Stimulated activated CD4-positive, alpha-beta T cell treated with anti-CD3 and anti-CD28 coated beads, Interleukin-12 subunit alpha, Interleukin-12 subunit beta, amount 100 ng/mL, for 48 hours (primary cell): ENCODE data around the gene ENTPD8.

Experiments
- DNase-seq, 3 donors: peaks; one replicate each; pipeline ENCODE4 v3.0.0-alpha.2; 2020; ENCODE audit warnings: low read depth in 2 of 3, low spot score in 1 of 3

The ENTPD8 gene

GRCh38 chr9:137447722-137448601 is 6.8 kb upstream of the ENTPD8 start:
- no peak for DNase-seq

DNA sequence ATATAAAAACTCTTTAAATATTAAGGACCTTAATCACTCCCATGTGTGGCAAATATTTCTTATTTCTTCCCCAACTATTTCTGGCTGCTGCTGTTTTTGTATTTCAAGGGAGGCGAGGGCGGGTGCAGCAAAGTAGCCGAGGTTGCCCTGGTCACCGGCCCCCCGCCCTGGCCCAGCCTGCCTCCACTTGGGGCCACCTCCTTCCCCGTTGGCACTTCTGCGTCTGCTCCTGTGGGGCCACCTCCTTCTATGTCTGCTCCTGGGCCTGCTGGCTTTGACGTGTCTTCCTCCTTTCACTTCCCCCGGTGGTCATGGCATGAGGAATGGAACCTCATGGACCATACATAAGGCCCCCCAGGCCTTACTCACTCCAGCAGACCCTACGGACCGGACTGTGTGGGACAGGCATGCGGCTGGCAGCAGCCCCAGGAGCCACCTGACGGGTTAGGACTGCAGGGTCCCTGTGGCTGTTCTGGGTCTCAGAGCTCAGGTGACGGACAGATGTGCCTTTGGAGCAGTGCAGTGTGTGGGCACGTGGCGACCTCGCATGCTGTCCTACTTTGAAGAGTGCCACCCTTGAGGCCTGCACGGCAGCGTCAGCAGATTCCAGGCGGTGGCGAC is 5.8 kb upstream of the ENTPD8 start:
- DNase-seq: no peak

DNA sequence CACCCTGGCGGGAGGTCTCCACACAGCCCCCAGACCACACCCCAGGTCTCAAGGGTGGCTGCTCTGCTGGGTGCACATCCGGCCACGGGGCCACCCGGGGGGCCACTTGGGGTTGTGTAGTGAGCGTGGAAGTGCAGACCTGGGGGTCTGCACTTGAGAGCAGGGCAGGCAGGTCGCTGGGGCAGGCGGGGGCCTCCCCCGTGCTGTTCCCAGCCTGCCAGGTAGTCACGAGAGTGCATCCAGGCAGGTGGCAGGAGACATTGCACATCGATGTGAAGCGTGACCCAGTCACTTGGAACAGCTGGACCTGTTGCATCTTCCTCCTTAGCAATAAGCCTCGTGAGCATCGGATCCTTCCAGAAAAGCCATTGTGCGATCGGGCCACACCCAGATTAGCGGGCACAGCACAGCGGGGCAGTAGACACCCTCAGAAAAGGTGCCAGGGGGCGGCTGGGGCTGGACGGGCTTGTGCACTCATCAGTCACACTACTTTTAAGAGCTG is 4.8 kb upstream of the ENTPD8 start:
- no peak for DNase-seq

- DNase-seq: peak; percentile 73 to 92 (median 78)
Measured at GRCh38 chr9:137445275-137445807, 4.2 kb upstream of the ENTPD8 start.

GRCh38 chr9:137444106-137444790 is 3.1 kb upstream of the ENTPD8 start:
- DNase-seq: no peak

GRCh38 chr9:137441935-137442321 is 771 bp upstream of the ENTPD8 start:
- no peak for DNase-seq

DNA sequence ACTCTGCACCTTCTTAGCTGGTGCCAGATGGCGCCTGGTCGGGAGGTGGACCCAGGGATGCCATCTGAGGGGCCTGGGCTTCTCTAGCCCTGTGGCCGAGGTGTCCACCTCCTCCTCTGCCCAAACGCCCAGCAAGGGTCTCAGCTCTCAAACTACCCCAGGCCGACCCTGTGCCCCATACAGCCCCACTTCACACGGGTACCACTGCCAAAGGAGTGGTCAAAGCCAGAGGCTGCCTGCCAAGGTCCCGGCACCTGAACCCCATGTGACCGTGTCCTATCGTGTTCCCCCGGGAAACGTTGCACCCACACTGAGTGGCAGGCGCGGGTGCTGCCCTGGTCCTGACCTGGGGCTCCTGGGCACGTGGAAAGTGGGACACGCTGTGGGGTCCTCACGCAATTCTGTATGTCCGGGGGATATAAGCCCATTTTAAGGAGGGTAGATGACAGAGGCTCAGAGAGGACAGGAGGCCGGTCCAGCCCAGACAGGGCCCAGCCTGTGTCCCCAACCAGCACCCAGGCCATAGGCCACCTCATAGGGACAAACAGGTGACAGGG is 1.9 kb downstream of the ENTPD8 start:
- no peak for DNase-seq

GRCh38 chr9:137438591-137439157 is 2.5 kb downstream of the ENTPD8 start:
- DNase-seq: no peak

DNA sequence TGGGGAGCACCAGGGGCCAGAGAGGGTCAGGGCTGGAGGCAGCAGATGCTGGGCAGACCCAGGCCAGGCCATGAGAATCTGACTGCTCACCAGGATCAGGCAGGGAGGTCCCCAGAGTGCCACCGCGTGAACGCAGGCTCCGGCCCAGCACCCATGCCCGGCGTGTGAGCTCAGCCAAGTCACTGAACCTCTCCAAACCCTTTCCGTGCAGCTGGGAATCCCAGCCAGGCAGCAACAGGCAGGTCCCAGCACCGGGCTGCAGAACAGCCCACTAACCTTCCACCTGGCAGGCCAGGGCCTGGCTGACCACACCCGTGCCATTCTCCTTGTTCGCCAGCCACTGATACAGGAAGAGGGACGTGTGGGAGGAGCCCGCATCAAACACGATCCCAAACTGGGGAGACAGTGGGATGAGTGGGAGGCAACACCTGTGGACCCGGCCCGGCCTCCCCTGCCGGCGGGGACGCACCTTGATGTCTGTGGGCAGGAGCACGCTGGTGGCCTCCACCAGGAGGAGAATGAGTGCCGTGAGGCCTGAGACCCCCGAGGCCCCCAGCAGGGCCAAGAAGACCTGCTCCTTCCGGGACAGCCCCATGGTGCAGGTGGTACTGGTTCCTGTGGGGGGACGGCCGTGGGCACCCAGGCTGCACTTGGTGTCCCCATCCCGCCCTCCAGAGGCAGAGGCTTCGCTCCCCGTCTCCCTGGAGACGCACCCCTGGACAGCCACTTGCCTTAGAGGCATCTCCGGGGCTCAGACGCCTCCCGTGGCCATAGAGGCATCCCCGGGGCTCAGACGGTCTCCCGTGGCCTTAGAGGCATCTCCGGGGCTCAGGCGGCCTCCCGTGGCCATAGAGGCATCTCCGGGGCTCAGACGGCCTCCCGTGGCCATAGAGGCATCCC is 3.2 kb downstream of the ENTPD8 start:
- no peak for DNase-seq

DNA sequence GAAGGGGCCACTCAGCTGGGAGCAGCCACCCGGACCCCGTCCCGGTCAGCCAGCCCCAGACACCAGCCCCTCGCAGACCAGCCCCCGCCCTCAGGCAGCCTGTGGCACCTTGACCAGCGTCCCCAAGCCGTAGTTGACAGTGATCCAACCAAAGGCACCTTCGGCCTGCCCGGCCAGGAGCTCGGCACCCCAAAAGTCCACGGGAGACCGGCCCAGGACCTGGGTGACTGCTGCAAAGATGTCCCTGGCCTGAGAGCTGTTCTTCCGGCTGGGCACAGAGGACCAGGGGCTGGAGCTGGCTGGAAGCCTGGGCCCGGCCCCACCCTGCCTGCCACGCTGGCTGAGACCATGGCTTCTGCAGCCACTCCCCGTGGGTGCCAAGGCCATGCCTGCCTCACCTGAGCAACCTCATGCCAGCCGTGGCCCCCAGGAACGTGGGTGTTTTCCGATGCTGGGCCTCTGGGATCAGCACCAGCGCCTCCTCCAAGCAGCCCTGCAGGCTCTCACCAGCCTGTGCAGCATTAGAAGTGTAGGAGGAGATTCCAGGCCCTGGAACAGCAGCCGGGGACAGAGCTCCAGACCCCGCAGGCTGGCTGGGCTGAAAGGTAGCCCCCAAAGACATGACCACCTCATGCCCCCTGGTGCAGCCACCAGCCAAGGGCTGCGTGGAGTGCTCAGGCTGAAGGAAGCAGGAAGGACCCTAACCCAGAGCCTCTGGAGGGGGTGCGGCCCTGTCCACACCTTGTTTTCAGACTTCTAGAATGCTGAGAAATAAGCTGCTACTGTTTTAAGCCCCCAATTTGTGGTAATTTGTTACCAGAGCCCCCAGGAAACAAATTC is 4.2 kb downstream of the ENTPD8 start:
- no peak for DNase-seq

DNA sequence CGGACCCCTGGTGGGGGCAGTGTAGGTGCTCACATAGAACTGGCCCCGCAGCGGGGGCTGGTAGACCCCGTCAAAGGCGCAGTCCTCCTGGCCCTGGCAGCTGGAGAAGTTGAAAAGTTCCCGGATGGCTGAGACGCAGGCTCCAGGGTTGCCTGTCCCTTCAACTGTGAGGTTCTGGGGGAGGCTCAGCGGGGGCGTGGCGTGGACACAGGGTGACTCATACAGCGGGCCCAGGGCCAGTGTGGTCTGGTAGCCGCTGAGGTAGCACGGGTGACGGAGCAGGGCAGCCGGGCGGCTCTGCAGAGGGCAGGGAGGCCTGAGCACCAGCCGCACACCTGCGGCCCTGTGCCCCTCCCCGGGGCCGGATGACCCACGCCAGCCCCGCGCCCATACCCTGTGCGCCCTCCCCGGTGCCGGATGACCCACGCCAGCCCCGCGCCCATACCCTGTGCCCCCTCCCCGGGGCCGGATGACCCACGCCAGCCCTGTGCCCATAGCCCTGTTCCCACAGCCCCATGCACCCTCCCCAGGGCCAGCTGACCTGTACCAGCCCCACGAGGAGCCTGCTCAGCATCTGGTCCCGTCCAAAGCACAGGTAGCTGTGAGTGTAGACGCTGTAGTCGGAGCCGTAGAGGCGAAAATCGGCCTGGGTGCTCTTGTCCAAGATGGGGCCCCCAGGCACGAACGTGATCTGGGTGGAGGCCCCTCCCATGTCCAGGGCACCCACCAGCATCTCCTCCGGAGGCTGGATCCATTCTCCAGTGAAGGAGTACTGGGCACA is 5.0 kb downstream of the ENTPD8 start:
- no peak for DNase-seq

- DNase-seq: no peak
Measured at GRCh38 chr9:137435381-137435891, 5.7 kb downstream of the ENTPD8 start.

- DNase-seq: no peak
Measured at GRCh38 chr9:137434498-137435380, 6.4 kb downstream of the ENTPD8 start.

DNA sequence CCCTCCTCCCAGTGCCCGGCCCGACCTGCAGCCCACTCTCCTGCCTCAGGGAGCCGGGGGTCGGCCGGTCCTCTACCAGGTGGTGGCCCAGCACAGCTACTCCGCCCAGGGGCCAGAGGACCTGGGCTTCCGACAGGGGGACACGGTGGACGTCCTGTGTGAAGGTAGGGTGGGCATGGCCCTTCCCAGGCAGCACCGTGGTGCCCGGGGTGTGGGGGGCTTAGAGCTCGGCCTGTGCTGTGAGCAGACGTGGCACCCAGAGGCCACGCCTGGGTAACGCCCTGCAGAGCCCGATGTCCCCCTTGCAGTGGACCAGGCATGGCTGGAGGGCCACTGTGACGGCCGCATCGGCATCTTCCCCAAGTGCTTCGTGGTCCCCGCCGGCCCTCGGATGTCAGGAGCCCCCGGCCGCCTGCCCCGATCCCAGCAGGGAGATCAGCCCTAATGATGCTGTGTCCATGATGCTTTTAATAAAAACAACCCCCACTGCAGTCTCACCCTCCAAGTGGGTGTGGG is 7.2 kb downstream of the ENTPD8 start:
- DNase-seq: no peak

DNA sequence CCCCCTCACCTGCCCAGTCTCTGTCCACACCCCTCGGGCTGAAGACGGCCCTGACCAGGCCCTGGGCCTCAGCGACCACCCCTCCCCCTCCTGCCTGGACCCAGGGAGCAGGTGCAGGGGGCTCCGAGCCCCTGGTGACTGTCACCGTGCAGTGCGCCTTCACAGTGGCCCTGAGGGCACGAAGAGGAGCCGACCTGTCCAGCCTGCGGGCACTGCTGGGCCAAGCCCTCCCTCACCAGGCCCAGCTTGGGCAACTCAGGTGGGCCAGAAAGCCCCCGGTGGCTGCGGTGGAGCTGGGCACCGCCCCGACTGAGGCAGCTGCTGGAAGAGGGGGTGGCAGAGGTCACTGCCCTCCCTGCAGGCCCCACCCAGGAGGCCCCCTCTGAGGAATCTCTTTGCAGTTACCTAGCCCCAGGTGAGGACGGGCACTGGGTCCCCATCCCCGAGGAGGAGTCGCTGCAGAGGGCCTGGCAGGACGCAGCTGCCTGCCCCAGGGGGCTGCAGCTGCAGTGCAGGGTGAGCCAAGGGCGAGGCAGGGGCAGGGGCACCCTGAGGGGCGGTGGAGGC is 7.7 kb downstream of the ENTPD8 start:
- DNase-seq: no peak

GRCh38 chr9:137432687-137433348 is 8.3 kb downstream of the ENTPD8 start:
- no peak for DNase-seq
